ENCODE data around the gene CNTF.

- no peak for TF ChIP-seq CTCF (IDR thresholded peaks at IDR 0.05)
- no peak for TF ChIP-seq POLR2AphosphoS5 (IDR thresholded peaks at IDR 0.05)
- no peak for TF ChIP-seq POLR2A (IDR thresholded peaks at IDR 0.05)
- TF ChIP-seq EP300 (IDR thresholded peaks at IDR 0.05): no peak
Measured at GRCh38 chr11:58674609-58675008, 52.1 kb downstream of the CNTF start.
